GM12872 (cell line): Measurements from ENCODE around the gene CALN1.

Experiments
- TF ChIP-seq, protein P1 (sequence below): IDR thresholded peaks from 3 replicates; pipeline ENCODE4 v1.5.1; 2011; ENCODE audit warnings: low read depth, mild to moderate bottlenecking, low read length, moderate library complexity; ENCODE audit not compliant: insufficient read depth

CALN1 gene

DNA sequence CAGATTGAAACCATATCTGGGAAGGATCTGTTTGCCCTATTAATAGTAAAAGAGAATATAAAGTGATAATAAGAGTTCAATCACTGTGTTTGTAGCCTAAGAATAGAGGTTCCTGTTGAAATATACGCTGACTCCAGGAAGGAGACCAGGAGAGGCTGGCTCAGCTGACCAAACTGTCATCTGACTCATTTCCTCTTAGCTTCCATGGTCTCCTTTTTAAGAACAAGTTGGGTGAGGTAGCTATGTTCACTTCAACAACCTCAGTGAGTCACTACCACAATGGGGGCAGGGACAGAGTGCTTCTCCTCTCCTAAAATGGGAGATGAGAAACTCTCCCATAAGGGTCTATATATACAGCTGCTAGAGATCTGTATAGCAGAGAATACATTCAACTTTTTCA is 543.3 kb downstream of the CALN1 start:
- TF ChIP-seq, protein P1, sequence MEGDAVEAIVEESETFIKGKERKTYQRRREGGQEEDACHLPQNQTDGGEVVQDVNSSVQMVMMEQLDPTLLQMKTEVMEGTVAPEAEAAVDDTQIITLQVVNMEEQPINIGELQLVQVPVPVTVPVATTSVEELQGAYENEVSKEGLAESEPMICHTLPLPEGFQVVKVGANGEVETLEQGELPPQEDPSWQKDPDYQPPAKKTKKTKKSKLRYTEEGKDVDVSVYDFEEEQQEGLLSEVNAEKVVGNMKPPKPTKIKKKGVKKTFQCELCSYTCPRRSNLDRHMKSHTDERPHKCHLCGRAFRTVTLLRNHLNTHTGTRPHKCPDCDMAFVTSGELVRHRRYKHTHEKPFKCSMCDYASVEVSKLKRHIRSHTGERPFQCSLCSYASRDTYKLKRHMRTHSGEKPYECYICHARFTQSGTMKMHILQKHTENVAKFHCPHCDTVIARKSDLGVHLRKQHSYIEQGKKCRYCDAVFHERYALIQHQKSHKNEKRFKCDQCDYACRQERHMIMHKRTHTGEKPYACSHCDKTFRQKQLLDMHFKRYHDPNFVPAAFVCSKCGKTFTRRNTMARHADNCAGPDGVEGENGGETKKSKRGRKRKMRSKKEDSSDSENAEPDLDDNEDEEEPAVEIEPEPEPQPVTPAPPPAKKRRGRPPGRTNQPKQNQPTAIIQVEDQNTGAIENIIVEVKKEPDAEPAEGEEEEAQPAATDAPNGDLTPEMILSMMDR, result no peak

DNA sequence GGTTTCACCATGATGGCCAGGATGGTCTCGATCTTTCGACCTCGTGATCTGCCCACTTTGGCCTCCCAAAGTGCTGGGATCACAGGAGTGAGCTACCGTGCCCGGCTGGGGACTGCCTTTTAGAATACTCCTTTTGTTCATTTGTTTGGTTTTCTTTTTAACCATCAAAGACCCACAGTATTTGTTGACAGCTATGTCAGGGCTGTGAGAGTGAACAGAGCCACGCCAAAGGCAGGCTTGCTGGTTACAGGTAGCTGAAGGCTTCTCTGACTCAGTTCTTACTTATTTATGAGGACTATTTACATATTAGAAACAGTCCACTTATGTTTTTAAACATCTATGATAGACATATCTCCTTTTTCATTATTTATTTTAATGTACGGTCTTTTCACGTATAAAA is 544.5 kb downstream of the CALN1 start:
- TF ChIP-seq, protein P1, result no peak

DNA sequence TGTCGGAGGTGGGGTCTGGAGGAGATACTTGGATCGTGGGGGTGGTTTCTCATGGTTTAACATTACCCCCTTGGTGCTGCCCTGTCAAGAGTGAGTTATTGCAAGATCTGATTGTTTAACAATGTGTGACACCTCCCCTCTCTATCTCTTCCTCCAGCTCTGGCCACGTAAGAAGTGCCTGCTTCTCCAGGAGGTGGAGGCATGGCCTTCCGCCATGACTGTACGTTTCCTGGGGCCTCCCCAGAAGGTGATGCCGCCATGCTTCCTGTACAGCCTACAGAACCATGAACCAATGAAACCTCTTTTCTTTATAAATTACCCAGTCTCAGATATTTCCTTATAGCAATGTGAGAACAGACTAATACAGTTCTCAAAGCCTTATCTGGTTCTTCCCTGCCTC is 547.0 kb downstream of the CALN1 start:
- TF ChIP-seq, protein P1, result no peak

DNA sequence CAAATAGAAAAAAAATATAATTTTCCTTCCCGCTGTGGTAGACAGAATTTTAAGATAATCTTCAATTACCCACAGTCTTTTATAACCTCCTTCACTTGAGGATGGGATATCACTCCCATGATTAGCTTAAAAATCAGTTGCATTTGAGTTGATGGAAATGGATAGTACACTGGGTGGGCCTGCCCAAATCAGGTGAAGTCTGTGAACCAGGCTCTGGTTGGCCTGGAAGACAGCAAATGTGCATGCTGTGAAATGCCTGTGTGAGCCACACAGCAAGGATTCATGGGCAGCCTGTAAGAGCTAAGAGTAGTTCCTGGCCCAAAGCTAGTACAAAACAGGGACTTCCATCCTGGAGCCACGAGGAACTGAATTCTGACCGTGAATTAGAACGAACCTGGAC is 548.0 kb downstream of the CALN1 start:
- TF ChIP-seq, protein P1, result no peak

DNA sequence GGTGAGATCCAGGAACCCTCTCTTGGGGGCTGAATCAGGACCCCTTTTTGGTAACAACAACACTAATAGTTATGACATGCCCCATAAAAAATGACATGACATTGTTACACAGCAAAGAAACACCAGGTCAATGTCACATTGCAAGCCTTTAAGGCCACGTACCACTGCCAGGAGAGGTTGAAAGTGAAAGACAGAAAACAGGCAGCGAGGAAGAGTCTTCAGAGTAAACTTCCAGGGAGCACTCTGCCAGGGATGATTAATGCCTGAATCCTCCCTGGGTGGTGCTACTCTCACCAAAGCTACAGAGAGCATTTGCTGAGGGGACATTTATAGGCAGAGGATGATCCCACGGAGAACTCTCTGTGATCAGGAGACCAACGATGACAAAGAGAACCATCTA is 551.6 kb downstream of the CALN1 start:
- TF ChIP-seq, protein P1, result no peak

DNA sequence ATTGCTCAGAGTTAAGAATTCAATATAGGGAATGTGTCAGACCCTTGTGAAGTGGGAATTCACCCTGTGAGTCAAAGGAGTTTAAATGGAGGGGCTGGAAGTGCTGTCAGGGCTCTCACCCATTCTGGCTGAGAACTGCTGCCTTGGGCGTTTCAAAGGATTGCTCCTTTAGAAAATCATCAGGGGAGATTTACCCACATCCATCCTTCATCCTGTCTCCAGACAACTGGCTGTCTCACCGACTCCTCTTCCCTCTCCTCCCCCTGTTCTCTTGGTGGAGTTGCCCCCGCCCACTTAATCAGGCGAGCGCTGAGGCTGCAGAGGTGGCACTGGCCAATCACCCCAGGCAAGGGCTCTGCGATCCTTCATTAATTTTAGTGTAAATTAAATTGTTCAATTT is 554.8 kb downstream of the CALN1 start:
- TF ChIP-seq, protein P1, result no peak

DNA sequence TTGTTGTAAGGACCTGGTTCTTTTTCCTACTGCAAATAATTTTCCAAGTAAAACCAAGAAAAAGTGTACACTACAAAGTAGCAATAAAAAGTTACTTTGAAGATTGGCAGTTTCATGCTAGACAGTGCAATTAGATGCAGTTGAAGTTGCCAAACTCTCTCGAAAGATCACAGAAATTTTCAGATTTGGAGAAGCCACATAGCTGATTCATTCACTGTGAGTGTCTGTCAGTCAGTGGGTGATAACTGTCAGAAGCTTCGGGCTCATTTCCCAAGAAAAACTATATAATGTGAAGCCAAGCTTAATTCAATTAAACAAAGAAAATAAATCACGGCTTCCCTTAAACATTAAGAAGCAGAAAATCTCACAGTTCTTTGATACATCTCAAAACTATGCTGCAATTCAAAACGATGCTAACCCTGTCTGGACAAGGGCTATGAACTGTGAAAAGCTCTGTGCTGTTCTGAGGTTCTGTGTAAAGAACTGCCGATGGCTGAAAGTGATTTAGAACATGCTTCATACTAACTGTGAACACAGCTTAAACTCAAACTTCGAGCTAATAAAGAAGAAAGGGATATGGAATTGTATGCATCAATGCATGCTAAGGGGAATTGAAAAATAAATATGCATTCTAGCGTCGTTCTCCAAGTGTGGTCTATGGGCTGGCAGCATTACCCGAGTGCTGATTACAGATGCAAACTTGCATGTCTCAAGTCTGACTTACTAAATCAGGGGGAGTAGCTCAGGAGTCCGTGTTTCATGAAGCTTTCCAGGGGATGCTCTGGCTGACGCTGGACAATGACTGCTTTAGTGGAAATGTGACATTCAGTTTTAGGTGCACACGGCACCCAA is 557.4 kb downstream of the CALN1 start:
- TF ChIP-seq, protein P1, result no peak
